GM21526 (cell line): ENCODE measurements around the gene PACC1.

ENCODE experiments used
- ATAC-seq: cut with Tn5 transposase; IDR thresholded peaks from one replicate; pipeline ENCODE4 v1.9.1; 2021; ENCODE audit warnings: moderate library complexity; ENCODE audit not compliant: unreplicated experiment, low FRiP score

Gene PACC1

DNA sequence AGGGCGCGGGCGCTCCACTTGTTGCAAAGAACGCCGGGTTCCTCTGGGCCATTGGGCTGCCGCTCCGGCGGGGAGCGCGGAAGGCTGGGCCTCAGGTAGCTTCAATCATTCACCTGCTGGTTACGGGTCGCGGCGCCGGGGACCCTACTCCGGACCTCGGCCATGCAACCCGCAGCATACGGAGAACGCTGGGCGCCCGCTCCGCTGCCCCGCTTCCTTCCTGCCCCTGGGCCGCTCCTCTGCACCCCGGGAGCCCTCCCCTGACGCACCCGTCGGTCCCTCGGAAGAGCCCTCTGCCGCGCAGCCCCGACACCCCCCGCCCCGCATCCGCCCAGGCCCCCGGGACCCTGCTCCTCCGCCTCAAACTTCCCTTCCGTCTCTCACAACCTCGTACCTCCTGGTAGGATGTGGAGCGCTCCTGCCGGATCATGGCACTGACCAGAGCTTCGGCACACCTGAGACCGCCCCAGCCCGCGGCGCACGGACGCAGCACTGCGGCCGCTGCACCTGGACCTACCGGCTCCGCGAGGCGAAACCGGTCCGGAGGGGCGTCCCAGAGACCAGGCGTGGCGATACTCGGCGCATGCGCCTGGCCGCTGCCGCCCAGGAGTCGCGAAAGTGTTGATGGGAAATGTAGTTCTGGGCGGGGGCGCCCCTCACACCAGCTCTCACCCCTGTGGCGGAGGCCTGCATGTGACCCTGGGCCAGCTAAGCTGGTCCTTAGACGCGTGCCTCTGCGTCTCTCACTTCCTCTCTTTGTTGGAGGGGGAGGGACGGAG lies at the start of gene PACC1:
Gene PACC1, minus strand, starts transcription at position 559 of the 779 bp plus-strand sequence. Its CDS starts 129 bp downstream, at position 430.
- peak; percentile 97 for ATAC-seq

DNA sequence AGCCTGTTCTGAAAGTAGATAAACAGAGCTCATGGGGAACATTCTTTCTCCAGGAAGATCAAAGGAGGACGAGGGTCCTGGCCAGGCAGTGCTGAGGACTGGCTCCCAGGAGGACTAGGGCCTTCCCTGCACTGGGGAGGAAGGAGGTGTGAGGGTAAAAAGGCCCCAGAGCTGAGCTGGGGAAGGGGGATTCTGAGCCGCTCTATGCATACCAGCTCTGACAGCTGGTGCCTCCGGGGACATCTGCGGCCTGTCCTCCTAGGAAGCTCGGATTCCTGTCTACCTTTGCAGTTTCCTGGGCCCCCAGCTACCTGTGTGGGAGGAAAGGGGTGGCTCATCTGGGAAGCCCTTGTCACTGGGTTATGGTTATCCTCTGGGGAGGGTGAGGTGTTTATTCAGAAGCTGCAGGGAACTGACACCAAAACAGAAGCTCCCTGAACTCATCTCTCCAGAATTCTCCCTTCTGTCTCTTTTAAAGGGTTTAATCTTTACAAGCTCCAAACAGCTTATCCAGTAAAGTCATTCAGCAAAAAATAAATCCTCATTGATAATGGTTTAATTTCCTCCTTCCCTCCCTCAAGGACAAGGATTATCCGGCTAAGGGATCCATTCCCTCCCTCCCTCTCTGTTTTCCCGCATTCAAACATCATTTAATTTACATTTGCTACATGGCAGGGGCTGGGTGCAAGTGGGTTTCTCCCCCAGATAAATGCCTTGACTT lies 49.0 kb upstream of the PACC1 start:
- no peak for ATAC-seq

DNA sequence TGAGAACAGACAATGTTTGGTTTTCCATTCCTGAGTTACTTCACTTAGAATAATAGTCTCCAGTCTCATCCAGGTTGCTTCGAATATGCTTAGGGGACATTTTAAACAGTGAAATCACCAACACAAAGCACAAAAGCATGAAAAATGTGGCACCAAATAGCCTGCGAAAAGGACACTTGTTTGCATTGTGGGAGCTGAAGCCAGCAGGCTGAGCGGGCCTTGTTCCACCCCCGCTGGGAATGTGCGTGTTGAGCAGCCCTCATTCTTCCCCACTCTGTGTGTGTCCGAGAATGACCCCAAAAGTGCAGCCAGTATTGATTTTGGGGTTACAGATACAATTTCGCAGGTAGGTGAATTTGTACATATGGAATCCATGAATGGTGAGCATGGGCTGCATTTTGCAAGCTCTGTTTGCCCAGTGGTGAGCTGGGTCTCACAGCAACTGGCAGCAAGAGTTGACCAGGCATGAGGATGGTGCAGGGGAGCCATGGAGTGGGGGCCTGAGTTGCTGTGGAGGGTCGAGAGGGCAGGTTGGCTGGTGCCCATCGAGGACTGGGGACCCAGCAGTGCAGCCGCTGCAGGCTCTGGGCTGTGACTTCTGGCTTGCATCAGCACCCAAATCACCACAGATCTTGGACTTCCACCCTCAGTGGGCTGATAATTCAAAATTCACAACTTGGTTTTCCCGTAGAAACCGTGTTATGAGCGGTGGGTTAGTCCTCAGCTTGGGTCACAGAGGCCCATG lies 47.4 kb upstream of the PACC1 start:
- ATAC-seq = no peak

DNA sequence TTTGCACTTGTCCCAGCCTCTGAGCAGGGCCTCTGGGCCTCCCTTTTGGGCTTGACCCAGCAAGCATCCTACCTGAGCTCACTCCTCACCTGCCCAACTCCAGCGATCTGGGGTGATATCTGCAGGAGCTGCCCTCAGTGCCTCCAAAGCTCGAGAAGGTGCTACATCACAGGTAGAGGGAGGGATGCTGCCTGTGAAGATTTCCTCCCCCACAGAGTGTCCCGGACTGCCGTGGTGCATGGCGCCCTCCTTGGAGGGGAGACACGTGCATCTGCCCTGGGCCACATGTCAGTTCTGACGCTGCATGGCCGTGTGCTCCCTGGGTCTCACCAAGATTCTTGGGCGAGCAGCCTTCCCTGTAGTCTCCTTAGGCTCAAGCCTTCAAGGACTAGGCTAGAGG lies 45.7 kb upstream of the PACC1 start:
- no peak for ATAC-seq

GRCh38 chr1:212459656-212460055 lies 45.0 kb upstream of the PACC1 start:
- no peak for ATAC-seq

- ATAC-seq = no peak
Observed at GRCh38 chr1:212458817-212459216, 44.1 kb upstream of the PACC1 start.

DNA sequence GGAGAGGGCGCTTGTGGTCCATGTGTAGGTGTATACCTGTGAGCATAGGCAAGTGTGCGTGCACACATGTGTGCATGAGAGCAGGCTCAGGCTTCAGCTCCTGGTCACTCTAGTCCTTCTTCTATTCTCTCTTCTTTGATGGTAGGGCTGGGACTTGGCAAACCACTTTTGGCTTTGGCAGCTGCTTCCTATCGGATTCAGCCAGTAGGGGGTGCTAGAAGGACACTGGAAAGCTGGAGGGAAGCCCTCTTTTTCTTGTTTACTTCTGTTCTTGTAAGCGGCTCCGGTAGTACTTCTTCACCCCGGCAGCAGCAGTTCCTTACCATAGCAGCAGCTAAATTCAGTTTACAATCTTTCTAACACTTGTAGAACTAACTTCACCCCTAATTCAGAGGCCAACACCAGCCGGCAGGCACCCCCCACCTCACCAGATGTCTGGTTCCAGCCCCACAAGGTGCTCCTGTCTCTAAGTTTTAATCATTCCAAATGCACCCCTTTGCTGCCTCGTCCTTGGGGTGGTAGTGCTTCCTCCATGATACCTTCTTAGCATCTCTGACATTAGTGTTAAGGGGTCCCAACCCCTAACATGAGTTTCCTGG lies 43.2 kb upstream of the PACC1 start:
- ATAC-seq = no peak

- no peak for ATAC-seq
Observed at GRCh38 chr1:212455803-212456528, 41.3 kb upstream of the PACC1 start.

DNA sequence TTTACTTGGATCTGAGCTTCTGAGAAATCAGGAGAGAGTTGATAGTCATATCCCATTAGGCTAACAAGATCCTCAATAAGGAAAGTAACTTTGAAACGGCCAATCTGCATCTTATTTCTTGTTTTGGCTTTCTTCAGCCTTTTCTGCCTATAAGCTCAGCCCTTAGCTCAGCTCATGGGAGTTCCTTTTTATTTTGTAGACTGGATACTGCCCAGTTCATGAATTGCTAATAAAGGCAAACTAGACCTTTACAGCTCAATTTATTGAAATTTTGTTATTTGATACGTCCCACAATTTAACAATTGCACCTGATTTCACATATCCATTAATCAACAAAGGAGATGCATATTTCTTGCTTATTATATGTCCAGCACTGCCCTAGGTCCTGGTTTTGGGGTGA lies 40.7 kb upstream of the PACC1 start:
- no peak for ATAC-seq

- ATAC-seq = no peak
Observed at GRCh38 chr1:212454741-212455140, 40.1 kb upstream of the PACC1 start.

GRCh38 chr1:212453156-212453857 lies 38.6 kb upstream of the PACC1 start:
- no peak for ATAC-seq

DNA sequence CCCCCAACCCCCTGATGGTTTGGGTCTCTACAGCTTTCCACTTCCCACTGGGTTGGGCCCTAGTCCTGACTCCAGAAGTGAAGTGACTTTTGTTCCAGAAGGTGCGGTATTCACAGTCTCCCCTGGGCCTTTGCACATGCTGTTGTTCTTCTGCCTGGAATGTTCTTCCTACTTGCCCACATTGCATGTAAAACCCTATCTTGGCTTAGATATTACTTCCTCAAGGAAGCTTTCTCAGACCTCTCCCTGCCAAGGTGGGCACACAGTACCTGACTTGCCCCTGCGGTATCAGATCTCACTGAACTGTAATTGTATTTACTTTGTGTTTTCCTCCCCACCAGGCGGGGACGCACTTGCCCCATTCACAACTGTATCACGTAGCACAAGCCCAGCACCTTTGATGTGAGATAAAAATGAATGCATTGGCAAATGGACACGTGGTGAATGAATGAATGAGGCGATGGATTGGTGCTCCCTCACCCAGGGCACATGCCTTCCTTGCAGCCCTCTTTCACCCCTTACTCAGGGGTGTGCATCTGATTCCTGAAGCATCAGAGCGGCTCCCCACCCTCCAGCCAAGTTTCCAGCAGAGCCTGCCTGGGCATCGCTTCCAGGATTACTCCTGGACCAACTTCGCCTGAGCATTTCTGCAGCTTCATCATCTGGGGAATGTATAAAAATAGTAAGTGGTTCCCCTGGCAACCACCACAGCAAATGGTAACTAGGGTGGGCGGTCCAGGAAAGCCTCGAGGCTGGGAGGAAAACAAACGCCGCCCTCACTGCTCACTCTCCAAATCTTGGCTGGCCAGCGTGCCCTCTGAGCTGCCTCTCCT lies 37.9 kb upstream of the PACC1 start:
- ATAC-seq = no peak

GRCh38 chr1:212451416-212452322 lies 37.0 kb upstream of the PACC1 start:
- no peak for ATAC-seq

DNA sequence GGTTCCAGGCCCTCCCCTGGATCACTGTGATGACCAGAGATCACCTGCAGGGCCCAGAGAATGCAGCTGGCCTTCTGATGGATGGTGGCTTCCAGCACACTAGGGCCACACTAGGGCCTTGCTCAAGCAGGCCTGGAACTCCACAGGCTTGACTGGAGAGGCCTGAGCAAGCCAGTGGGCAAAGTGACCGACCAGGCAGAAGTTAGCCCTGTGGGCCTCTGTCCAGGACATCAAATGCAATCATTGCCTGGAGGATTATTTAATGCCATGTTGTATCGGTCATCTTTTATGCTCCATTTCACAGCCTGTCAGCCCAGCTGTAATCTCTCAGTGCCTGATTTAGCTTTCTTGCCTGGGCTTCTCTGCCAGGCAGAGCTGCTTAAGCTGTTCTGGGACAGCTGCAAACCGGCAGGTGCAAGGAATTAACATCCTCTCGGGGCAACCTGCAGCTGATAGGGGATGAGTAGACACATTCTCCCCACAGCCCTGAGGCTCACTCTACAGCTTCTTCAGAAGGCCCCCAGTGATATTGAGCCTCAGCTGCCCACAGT lies 35.7 kb upstream of the PACC1 start:
- no peak for ATAC-seq

GRCh38 chr1:212447478-212447877 lies 32.8 kb upstream of the PACC1 start:
- no peak for ATAC-seq

- ATAC-seq = no peak
Observed at GRCh38 chr1:212446333-212446732, 31.6 kb upstream of the PACC1 start.

- ATAC-seq = no peak
Observed at GRCh38 chr1:212442408-212442807, 27.7 kb upstream of the PACC1 start.
